Kidney tubule cell (primary cell): ENCODE data around the gene PTP4A2.

Experiments
- DNase-seq: peaks from one replicate; pipeline ENCODE4 v3.0.0-alpha.2; 2018; ENCODE audit warnings: low spot score

Gene PTP4A2

GRCh38 chr1:31938184-31938975 is at the start of gene PTP4A2:
TSS of gene PTP4A2 (minus strand) at chr1:31938368. CDS start at chr1:31919065, 19,303 bp downstream.
- DNase-seq: peak; percentile 98

DNA sequence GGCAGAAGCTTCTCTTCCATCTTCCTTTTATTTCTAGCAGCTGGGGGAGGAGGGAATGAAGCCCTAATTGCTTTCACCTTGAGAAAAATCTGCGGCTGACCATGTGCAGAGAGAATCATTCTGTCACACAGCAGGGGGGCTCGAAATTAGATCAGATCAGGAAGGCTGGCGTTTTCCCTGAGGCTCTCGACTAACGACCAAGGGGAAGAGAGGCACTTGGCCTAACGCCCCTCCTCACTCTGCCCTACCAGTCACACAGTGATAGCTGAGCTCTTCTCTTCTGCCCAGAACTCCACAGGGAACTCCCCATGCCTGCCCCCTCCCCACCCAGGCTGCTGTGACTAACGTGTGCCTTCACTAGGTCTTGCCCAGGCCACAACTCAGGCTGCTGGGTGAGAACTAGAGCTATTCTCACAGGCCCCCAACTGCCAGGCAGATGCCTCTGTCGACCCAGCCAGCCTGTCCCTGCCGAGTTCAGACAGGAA is 49.0 kb upstream of the PTP4A2 start:
- no peak for DNase-seq

DNA sequence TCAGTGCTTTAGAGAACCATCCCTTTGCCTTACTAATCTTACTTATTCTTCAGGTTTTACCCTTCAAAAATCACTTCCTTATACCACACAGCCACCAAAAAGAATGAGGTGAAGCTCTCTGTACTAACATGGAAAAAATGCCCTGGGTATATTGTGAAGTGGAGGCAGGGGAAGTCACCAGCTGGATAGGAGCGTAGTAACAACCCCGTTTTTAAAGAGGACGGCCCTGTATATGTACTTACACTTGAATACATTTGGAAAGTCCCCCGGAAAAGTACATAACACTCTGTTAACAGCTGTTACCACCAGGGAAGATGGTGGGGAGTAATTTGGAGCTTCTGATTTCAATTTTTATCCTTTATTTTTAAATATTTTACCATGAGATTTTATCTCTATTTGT is 47.3 kb upstream of the PTP4A2 start:
- DNase-seq: no peak

GRCh38 chr1:31984419-31985347 is 46.5 kb upstream of the PTP4A2 start:
- no peak for DNase-seq

DNA sequence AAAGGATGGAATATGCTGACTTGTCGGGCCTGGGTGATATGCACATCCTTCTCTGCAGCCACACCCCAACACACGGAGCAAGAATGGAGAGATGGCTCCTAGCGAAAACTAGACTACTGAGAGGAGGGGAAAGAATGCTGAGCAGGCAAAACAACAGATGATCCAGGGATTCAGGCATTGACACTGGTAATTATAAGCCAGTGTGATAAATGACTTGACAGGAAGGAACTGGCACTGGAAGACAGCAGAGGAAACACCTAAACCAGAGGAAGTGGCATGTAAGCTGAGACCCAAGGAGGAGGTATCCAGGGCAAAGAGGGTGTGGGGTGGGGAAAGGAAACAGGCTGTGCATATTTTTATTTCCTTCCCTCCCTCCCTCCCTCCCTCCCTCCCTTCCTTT is 43.8 kb upstream of the PTP4A2 start:
- DNase-seq: peak; percentile 55

DNA sequence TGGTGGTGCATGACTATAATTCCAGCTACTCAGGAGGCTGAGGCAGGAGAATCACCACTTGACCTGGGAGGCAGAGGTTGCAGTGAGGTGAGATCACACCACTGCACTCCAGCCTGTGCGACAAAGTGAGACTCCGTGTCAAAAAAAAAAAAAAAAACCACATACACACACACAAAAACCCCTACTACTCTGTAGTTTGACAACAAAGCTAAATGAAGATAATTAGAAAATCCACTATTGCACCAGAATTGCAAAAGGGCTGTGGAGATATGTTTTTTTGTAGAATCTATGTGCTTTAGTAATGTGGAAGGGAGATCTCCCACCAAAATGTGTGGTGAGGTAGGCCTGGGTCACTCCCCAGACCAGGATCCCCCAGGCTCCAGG is 43.3 kb upstream of the PTP4A2 start:
- DNase-seq: no peak

DNA sequence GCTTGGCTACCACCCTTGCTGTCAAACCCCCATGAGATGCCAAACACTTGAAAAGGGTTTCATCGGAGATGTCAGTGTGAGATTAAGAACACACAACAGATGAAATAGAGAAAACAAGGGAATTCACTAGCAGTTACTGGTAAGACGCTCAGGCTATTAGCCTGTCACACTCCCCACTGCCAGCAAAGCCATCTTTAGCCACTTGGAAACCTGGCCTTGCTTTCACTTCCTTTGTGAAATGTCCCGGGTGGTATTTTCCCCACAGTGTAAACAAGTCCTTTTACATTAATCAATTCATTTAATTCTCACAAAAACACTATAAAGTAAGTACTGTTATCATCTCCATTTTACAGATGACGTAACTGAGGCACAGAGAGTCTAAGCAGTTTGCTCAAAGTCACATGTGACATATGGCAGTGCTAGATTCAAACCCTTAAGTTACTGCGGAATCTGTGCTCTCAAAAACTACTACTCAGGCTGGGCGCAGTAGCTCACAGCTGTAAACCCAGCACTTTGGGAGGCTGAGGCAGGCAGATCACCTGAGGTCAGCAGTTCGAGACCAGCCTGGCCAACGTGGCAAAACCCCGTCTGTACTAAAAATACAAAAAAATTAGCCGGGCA is 42.8 kb upstream of the PTP4A2 start:
- DNase-seq: no peak

DNA sequence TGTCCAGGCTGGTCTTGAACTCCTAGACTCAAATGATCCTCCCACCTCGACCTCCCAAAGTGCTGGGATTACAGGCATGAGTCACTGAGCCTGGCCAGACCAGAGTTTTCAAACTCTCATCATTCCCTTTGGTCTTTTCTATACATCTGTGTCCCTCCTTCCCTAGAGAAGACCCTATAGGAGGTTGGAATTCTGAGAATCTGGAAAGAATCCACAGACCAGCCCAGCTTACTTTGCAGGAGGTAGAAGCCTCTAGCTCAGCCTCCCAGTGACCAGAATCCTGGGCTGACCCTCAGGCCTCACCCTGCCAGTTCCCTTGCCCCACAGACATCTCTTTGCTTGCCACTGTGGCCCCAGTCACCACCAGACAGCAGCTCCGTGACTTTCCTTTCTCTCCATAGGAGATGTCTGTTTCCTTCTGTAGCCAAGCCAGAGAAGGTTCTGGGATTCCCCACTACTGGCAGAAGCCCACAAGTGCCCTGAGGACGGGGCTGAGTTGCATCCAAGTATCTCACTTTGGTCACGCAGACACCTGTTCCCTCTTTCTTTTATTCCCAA is 40.8 kb upstream of the PTP4A2 start:
- DNase-seq: no peak

- DNase-seq: no peak
These were observed 39.4 kb upstream of the PTP4A2 start for GRCh38 chr1:31977385-31978131.

- DNase-seq: peak; percentile 53
These were observed 38.2 kb upstream of the PTP4A2 start for GRCh38 chr1:31976401-31976800.

DNA sequence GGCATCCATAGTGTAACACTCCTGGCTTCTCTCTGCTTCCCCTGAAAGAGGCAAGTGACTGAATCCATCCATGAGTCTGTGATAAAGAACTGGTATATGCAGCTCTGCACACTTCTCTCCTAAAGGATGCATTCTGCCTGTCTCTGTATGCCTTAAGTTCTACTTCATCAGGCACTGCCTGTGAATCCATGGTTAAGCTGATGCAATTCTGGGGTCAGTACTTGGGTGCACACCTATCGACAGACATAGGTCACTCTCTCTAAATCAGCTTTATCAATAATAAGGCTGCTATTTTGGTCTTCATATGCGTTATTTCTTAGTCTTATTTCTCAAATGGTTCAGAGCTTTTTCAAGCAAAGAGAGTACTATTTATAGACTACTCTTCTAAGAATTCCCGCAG is 32.7 kb upstream of the PTP4A2 start:
- DNase-seq: no peak

- DNase-seq: no peak
These were observed 23.4 kb upstream of the PTP4A2 start for GRCh38 chr1:31961536-31961935.

- no peak for DNase-seq
These were observed 21.6 kb upstream of the PTP4A2 start for GRCh38 chr1:31959521-31960340.

- no peak for DNase-seq
These were observed 19.8 kb upstream of the PTP4A2 start for GRCh38 chr1:31957701-31958674.

GRCh38 chr1:31955917-31956736 is 18.0 kb upstream of the PTP4A2 start:
- peak; percentile 99 for DNase-seq

GRCh38 chr1:31954607-31955283 is 16.6 kb upstream of the PTP4A2 start:
- peak; percentile 88 for DNase-seq

GRCh38 chr1:31952825-31953220 is 14.7 kb upstream of the PTP4A2 start:
- no peak for DNase-seq

- DNase-seq: no peak
These were observed 13.1 kb upstream of the PTP4A2 start for GRCh38 chr1:31951276-31951675.
